Measurements from ENCODE around the gene PLA2G5. TPM values are rescaled to one million over a fixed set of nuclear protein-coding genes. Genes with fewer than 3 reads are reported as not detected.

PLA2G5 gene
- total RNA-seq, 1 donor from 2014 or later: 0.25 TPM

GRCh38 chr1:20120796-20121195 is 50.8 kb downstream of the PLA2G5 start:
- Mint-ChIP-seq H3K9me3 (no peaks in the 10 kb centered on the region), H3K36me3 (no peaks in the 10 kb centered on the region), H3K4me1 (no peaks in the 10 kb centered on the region), H3K27me3 (ENCODE audit: low read depth) (peaks cover 29% of the 10 kb centered on the region), H3K27ac (no peak overlapping the region), H3K4me3 (no peak overlapping the region)
- DNase-seq (ENCODE audit: low spot score in 2 of 2, unreplicated experiment in 2 of 2): no peak
- no peak for TF ChIP-seq CTCF (IDR thresholded peaks at IDR 0.05; ENCODE audit: unreplicated experiment)

DNA sequence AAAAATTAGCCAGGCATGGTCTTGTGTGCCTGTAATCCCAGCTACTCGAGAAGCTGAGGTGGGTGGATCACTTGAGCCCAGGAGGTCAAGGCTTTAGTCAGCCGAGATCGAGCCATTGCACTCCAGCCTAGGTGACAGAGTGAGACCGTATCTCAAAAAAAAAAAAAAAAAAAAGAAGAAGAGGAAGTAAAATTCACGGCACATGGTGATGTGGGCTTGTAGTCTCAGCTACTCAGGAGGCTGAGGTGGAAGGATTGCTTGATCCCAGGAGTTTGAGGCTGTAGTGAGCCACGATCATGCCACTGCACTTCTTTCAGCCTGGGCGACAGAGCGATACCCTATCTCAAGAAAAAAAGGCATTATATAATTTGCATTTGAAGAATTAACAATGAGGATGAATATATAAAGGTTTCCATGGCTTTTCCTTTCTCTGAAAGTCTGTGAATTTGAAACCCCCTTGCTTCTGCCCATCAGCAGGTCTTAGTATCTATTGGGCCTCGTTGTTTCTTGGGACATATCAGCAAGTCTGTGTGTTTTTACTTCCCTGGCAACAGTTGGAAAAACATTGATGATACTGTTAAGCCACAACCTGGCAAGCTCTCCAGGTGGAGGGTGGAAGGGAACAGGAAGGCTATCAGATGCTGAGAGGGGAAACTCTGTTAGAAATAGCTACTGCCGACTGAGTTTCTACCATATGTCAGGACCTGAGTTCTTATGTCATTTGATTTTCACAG is 53.9 kb downstream of the PLA2G5 start:
- Mint-ChIP-seq H3K27ac (no peak overlapping the region), H3K4me1 (no peaks in the 10 kb centered on the region), H3K36me3 (no peaks in the 10 kb centered on the region), H3K9me3 (peaks cover 3% of the 10 kb centered on the region), H3K27me3 (ENCODE audit: low read depth) (peaks cover 28% of the 10 kb centered on the region), H3K4me3 (no peak overlapping the region)
- no peak for TF ChIP-seq CTCF (IDR thresholded peaks at IDR 0.05; ENCODE audit: unreplicated experiment)
- DNase-seq (ENCODE audit: low spot score in 2 of 2, unreplicated experiment in 2 of 2): no peak

DNA sequence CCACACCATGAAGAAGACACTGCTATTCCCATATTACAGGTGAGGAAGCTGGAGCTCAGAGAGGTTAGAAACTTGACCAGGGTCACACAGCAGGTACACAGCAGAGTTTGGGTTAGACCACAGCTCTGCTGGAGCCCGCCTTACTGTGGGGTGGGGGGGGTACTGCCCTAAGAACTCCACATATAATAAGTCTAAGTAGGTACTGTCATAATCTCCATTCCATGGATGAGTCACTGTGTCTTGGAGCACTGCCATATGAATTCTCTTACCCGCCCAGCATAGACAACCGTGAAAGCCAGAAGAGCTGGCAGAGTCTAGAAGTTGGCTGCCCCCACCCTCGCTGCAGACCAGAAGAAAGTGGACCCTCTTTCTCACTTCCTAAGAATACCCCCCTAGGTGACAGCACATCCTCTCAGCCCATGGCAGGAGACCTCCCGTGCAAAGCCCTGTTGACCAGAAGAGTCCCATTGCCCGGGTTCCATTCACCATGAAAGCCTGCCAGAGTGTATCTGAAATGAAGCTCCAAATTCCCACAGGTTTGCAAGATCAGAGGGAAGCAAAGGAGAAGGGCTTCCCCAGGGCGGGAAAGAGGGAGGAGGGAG is 54.6 kb downstream of the PLA2G5 start:
- H3K4me1 Mint-ChIP-seq: no peaks in the 10 kb centered on the region
- H3K27me3 Mint-ChIP-seq (ENCODE audit: low read depth): peaks cover 26% of the 10 kb centered on the region
- H3K4me3 Mint-ChIP-seq: no peak overlapping the region
- peaks cover 3% of the 10 kb centered on the region for H3K9me3 Mint-ChIP-seq
- H3K36me3 Mint-ChIP-seq: no peaks in the 10 kb centered on the region
- H3K27ac Mint-ChIP-seq: no peak overlapping the region
- no peak for DNase-seq (ENCODE audit: low spot score in 2 of 2, unreplicated experiment in 2 of 2)
- TF ChIP-seq CTCF (IDR thresholded peaks at IDR 0.05; ENCODE audit: unreplicated experiment): no peak

- H3K27ac Mint-ChIP-seq: no peak overlapping the region
- H3K4me1 Mint-ChIP-seq: no peaks in the 10 kb centered on the region
- peaks cover 21% of the 10 kb centered on the region for H3K27me3 Mint-ChIP-seq (ENCODE audit: low read depth)
- no peak for TF ChIP-seq CTCF (IDR thresholded peaks at IDR 0.05; ENCODE audit: unreplicated experiment)
- DNase-seq (ENCODE audit: low spot score in 2 of 2, unreplicated experiment in 2 of 2): no peak
- no peaks in the 10 kb centered on the region for H3K36me3 Mint-ChIP-seq
- H3K4me3 Mint-ChIP-seq: no peak overlapping the region
- H3K9me3 Mint-ChIP-seq: peaks cover 9% of the 10 kb centered on the region
Observed at GRCh38 chr1:20125100-20125499, 55.1 kb downstream of the PLA2G5 start.

- peaks cover 11% of the 10 kb centered on the region for H3K9me3 Mint-ChIP-seq
- H3K4me1 Mint-ChIP-seq: no peaks in the 10 kb centered on the region
- H3K36me3 Mint-ChIP-seq: no peaks in the 10 kb centered on the region
- no peak for TF ChIP-seq CTCF (IDR thresholded peaks at IDR 0.05; ENCODE audit: unreplicated experiment)
- H3K4me3 Mint-ChIP-seq: no peak overlapping the region
- no peak for DNase-seq (ENCODE audit: low spot score in 2 of 2, unreplicated experiment in 2 of 2)
- no peak overlapping the region for H3K27ac Mint-ChIP-seq
- peaks cover 12% of the 10 kb centered on the region for H3K27me3 Mint-ChIP-seq (ENCODE audit: low read depth)
Observed at GRCh38 chr1:20126041-20126805, 56.2 kb downstream of the PLA2G5 start.

All from mesothelial cell of epicardium (in vitro differentiated cells).